Measurements from ENCODE around the gene RASGRP1. TPM values are rescaled to one million over a fixed set of nuclear protein-coding genes. Genes with fewer than 3 reads are reported as not detected.
A peak's percentile ranks its signal among the peaks of the same experiment; 100 is the strongest.

The RASGRP1 gene
- total and polyA plus RNA-seq, 2 donors (not counting 1 experiment from before 2014, with no cell fraction given) = 1.6 TPM; not detected in 1

- Histone ChIP-seq H3K4me2 (ENCODE audit: extremely low read depth, insufficient read depth, low read length) (no peak overlapping the region), H3K79me2 (ENCODE audit: control insufficient read depth, insufficient read depth, low read length) (no peaks in the 10 kb centered on the region), H3K27me3 (ENCODE audit: control insufficient read depth, insufficient read depth, low read length) (no peaks in the 10 kb centered on the region), H3K27ac (ENCODE audit: insufficient read depth, low read length) (no peak overlapping the region), H3K9me3 (ENCODE audit: control insufficient read depth, insufficient read depth, low read depth, low read length) (no peaks in the 10 kb centered on the region), H3K4me3 (replicated peaks in 1 of 4; ENCODE audit: control extremely low read depth in 1 of 4, insufficient read depth in 1 of 4, low read depth in 3 of 4, low read length in 4 of 4) (no peak overlapping the region), H3K9ac (ENCODE audit: insufficient read depth, low read length) (no peak overlapping the region), H4K20me1 (ENCODE audit: control insufficient read depth, extremely low read depth, insufficient read depth, low read length) (no peaks in the 10 kb centered on the region), H2AFZ (ENCODE audit: low read length) (no peak overlapping the region), H3K36me3 (ENCODE audit: control insufficient read depth, insufficient read depth, low read length) (no peaks in the 10 kb centered on the region), H3K4me1 (ENCODE audit: control insufficient read depth, extremely low read depth, insufficient read depth, low read length) (no peaks in the 10 kb centered on the region)
- DNase-seq (ENCODE audit: low read depth in 2 of 2) = peak in 1 of 2 donors; percentile 27
- no peak for TF ChIP-seq EZH2 (IDR thresholded peaks at IDR 0.05; ENCODE audit: low read length, missing control alignments)
- TF ChIP-seq CTCF (conservative IDR thresholded peaks at IDR 0.05 in 1 of 2, IDR thresholded peaks at IDR 0.05 in 1 of 2; ENCODE audit: low read depth in 1 of 2, low read length in 2 of 2) = no peak
These were observed 47.2 kb downstream of the RASGRP1 start for GRCh38 chr15:38517312-38517975.

- Histone ChIP-seq H3K36me3 (ENCODE audit: control insufficient read depth, insufficient read depth, low read length) (no peaks in the 10 kb centered on the region), H3K4me3 (replicated peaks in 1 of 4; ENCODE audit: control extremely low read depth in 1 of 4, insufficient read depth in 1 of 4, low read depth in 3 of 4, low read length in 4 of 4) (no peak overlapping the region), H3K27ac (ENCODE audit: insufficient read depth, low read length) (no peak overlapping the region), H3K9me3 (ENCODE audit: control insufficient read depth, insufficient read depth, low read depth, low read length) (no peaks in the 10 kb centered on the region), H4K20me1 (ENCODE audit: control insufficient read depth, extremely low read depth, insufficient read depth, low read length) (no peaks in the 10 kb centered on the region), H3K4me1 (ENCODE audit: control insufficient read depth, extremely low read depth, insufficient read depth, low read length) (no peaks in the 10 kb centered on the region), H3K4me2 (ENCODE audit: extremely low read depth, insufficient read depth, low read length) (no peak overlapping the region), H3K79me2 (ENCODE audit: control insufficient read depth, insufficient read depth, low read length) (no peaks in the 10 kb centered on the region), H2AFZ (ENCODE audit: low read length) (no peak overlapping the region), H3K27me3 (ENCODE audit: control insufficient read depth, insufficient read depth, low read length) (no peaks in the 10 kb centered on the region), H3K9ac (ENCODE audit: insufficient read depth, low read length) (no peak overlapping the region)
- no peak for TF ChIP-seq CTCF (conservative IDR thresholded peaks at IDR 0.05 in 1 of 2, IDR thresholded peaks at IDR 0.05 in 1 of 2; ENCODE audit: low read depth in 1 of 2, low read length in 2 of 2)
- no peak for DNase-seq (ENCODE audit: low read depth in 2 of 2)
These were observed 48.0 kb downstream of the RASGRP1 start for GRCh38 chr15:38516626-38517025.

- H3K79me2 ChIP-seq (ENCODE audit: control insufficient read depth, insufficient read depth, low read length) = no peaks in the 10 kb centered on the region
- no peak overlapping the region for H3K9ac ChIP-seq (ENCODE audit: insufficient read depth, low read length)
- no peak overlapping the region for H3K27ac ChIP-seq (ENCODE audit: insufficient read depth, low read length)
- no peaks in the 10 kb centered on the region for H3K9me3 ChIP-seq (ENCODE audit: control insufficient read depth, insufficient read depth, low read depth, low read length)
- H2AFZ ChIP-seq (ENCODE audit: low read length) = no peak overlapping the region
- H3K4me3 ChIP-seq (replicated peaks in 1 of 4; ENCODE audit: control extremely low read depth in 1 of 4, insufficient read depth in 1 of 4, low read depth in 3 of 4, low read length in 4 of 4) = no peak overlapping the region
- DNase-seq (ENCODE audit: low read depth in 2 of 2) = no peak
- no peaks in the 10 kb centered on the region for H3K27me3 ChIP-seq (ENCODE audit: control insufficient read depth, insufficient read depth, low read length)
- TF ChIP-seq EZH2 (IDR thresholded peaks at IDR 0.05; ENCODE audit: low read length, missing control alignments) (no peak), CTCF (conservative IDR thresholded peaks at IDR 0.05 in 1 of 2, IDR thresholded peaks at IDR 0.05 in 1 of 2; ENCODE audit: low read depth in 1 of 2, low read length in 2 of 2) (no peak)
- no peaks in the 10 kb centered on the region for H3K4me1 ChIP-seq (ENCODE audit: control insufficient read depth, extremely low read depth, insufficient read depth, low read length)
- no peaks in the 10 kb centered on the region for H3K36me3 ChIP-seq (ENCODE audit: control insufficient read depth, insufficient read depth, low read length)
- H4K20me1 ChIP-seq (ENCODE audit: control insufficient read depth, extremely low read depth, insufficient read depth, low read length) = no peaks in the 10 kb centered on the region
- H3K4me2 ChIP-seq (ENCODE audit: extremely low read depth, insufficient read depth, low read length) = no peak overlapping the region
These were observed 50.0 kb downstream of the RASGRP1 start for GRCh38 chr15:38514601-38515000.

Measured in fibroblast of lung (primary cell).